Tibial artery (tissue), 4 donors: ENCODE data around the gene ELOB.

ENCODE experiments used
- DNase-seq, 2 donors: peaks; one replicate each; pipeline ENCODE4 v3.0.0-alpha.2; 2019
- H3K27ac ChIP-seq, 2 donors: fragments of 200-600 bp; sonication (generic) in 1 of 2; 1 replicate in 1 of 2; 2 replicates in 1 of 2; pipeline ENCODE4 v1.5.1; 2018 to 2019; ENCODE audit warnings: mild to moderate bottlenecking in 1 of 2
- H3K27me3 ChIP-seq, 2 donors: fragments of 200-600 bp; sonication (generic) in 1 of 2; one replicate each; pipeline versions ENCODE4 v1.5.1 to v1.6.0; 2016 to 2019
- H3K36me3 ChIP-seq, 3 donors: fragments of 200-600 bp; sonication (generic) in 2 of 3; one replicate each; pipeline ENCODE4 v1.5.1; 2016 to 2019; ENCODE audit warnings: mild to moderate bottlenecking in 2 of 3
- H3K4me1 ChIP-seq, 4 donors: fragments of 200-600 bp; sonication (generic) in 2 of 4; 1 replicate in 3 of 4; 2 replicates in 1 of 4; pipeline ENCODE4 v1.5.1; 2016 to 2019
- H3K4me3 ChIP-seq, 2 donors: fragments of 200-600 bp; sonication (generic) in 1 of 2; 1 replicate in 1 of 2; 2 replicates in 1 of 2; pipeline ENCODE4 v1.5.1; 2018 to 2019; ENCODE audit warnings: mild to moderate bottlenecking in 2 of 2
- H3K9me3 ChIP-seq, 3 donors: fragments of 200-600 bp; sonication (generic) in 1 of 3; one replicate each; pipeline ENCODE4 v1.5.1; 2016 to 2019
- CTCF ChIP-seq, 2 experiments: fragments of 200-600 bp in 1 of 2; fragments of 450-650 bp in 1 of 2; IDR thresholded peaks; one replicate each; pipeline ENCODE4 v1.5.1; 2017 to 2019; ENCODE audit warnings: antibody characterized with exemption in 2 of 2, mild to moderate bottlenecking in 1 of 2, moderate library complexity in 1 of 2
- intact Hi-C: fragments of 100-400 bp; cut with DNase I; formaldehyde crosslinking; loops from one replicate; pipeline ENCODE4 v1.15.0; 2023; ENCODE audit warnings: low total_unique reads

ELOB gene

DNA sequence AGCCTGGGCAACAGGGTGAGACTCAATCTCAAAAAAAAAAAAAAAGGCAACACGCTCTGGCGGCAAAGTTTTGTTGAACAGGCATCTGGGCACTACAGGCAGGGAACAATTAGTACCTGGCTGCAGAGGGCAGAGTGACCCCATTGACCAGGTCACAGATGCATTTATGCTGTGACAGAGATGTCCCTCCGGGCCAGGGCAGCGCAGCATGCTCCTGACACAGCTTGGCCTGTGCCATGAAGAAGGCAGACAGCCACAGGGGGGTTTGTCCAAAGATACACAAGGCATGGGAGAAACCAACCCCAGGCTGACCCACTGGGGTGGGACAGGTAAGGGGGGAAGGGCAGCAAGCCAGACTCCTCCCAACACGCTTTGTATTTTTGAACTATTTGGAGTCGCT lies 32.4 kb downstream of the ELOB start:
- Histone ChIP-seq H3K4me1 (no peaks in the 10 kb centered on the region), H3K4me3 (no peak overlapping the region), H3K27me3 (peaks cover 0 to 25% of the 10 kb centered on the region in 2 donors), H3K36me3 (no peaks in the 10 kb centered on the region), H3K27ac (no peak overlapping the region), H3K9me3 (no peaks in the 10 kb centered on the region)
- no peak for DNase-seq
- intact Hi-C loops, result no loop called here
- TF ChIP-seq CTCF (IDR thresholded peaks at IDR 0.05), result no peak

- DNase-seq, result no peak
- intact Hi-C loops, result no loop called here
- Histone ChIP-seq H3K4me1 (no peaks in the 10 kb centered on the region), H3K36me3 (no peaks in the 10 kb centered on the region), H3K9me3 (no peaks in the 10 kb centered on the region), H3K4me3 (no peak overlapping the region), H3K27ac (no peak overlapping the region), H3K27me3 (peaks cover 0 to 40% of the 10 kb centered on the region in 2 donors)
- no peak for TF ChIP-seq CTCF (IDR thresholded peaks at IDR 0.05)
Observed at GRCh38 chr16:2743007-2743810, 33.9 kb downstream of the ELOB start.

DNA sequence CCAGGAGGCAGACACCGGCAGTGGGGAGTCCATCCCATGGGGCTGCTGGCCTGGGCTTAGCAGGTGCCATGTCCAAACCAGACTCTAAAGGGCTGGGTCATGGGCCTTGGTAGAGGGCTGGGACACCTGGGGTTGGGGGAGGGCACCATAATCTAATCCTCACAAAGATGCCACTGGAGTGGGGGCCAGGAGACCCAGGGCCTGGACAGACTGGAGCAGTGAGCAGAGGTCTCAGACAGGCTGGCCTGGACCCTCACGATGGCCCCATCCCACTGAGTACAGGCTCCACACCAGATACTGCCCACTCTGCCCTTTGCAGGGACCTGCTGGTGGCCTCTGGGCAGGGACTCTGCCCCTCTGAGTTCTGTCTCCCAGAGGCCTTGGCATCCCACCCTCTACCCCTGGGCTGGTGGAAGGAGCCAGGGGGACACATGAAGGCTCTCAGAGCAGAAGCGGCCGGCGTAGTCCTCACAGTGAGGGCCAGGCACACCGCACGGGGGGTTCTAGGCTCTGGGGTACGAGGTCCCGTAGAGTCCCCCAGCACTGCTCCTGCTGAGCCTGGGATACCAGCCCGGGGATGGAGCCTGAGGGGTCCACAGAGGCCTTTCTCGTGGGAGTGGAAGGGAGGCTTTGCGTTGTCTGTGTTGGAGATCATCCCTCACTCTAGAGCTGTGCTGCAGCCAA lies 34.6 kb downstream of the ELOB start:
- H3K4me3 ChIP-seq, result no peak overlapping the region
- H3K36me3 ChIP-seq, result no peaks in the 10 kb centered on the region
- intact Hi-C loops, result no loop called here
- no peak for TF ChIP-seq CTCF (IDR thresholded peaks at IDR 0.05)
- peaks cover 0 to 47% of the 10 kb centered on the region in 2 donors for H3K27me3 ChIP-seq
- H3K27ac ChIP-seq, result no peak overlapping the region
- no peaks in the 10 kb centered on the region for H3K9me3 ChIP-seq
- DNase-seq, result no peak
- no peaks in the 10 kb centered on the region for H3K4me1 ChIP-seq

DNA sequence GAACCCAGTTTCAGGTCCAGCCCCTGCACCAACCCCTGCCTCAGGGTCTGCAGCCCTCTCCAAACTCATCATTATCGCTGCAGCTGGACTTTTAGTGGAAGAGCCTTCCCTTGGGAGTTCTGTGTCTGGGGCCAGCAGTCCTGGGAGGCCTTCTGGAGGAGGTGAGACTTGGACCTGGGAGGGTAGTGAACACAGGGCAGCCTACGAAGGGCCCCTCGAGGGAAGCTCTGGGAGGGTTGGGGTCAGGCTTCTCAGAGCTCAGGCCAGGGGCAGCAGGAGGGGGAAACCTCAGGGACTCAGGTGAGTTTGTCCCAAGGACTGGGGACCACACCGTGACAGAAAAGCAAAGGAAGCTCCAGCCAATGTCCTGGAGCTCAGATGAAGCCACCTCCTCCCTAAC lies 35.9 kb downstream of the ELOB start:
- Histone ChIP-seq H3K27me3 (peaks cover 0 to 60% of the 10 kb centered on the region in 2 donors), H3K36me3 (no peaks in the 10 kb centered on the region), H3K4me3 (no peak overlapping the region), H3K9me3 (no peaks in the 10 kb centered on the region), H3K4me1 (no peaks in the 10 kb centered on the region), H3K27ac (no peak overlapping the region)
- no peak for DNase-seq
- TF ChIP-seq CTCF (IDR thresholded peaks at IDR 0.05), result no peak
- intact Hi-C loops, result no loop called here

DNA sequence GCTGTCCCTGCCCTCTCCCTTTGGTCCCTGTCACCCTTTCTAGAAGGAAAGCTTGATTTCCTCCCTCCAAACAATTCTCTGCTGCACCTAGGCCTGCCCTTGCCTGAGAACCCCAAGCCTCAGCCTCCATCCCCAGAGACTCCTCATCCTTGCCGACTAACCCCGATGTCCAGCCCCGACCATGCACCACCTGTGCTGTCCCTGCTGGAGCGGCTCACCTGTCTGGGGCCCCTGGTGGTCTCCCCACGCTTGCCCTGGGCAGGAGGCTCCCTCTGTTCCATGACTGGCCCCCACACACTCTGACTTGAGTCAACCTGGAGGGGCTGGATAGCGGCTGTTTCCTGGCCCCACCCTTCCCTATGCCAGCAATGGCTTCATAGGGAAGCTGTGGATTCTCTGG lies 36.6 kb downstream of the ELOB start:
- H3K27me3 ChIP-seq, result peaks cover 0 to 60% of the 10 kb centered on the region in 2 donors
- H3K4me1 ChIP-seq, result no peaks in the 10 kb centered on the region
- no peak for DNase-seq
- no peaks in the 10 kb centered on the region for H3K9me3 ChIP-seq
- H3K36me3 ChIP-seq, result no peaks in the 10 kb centered on the region
- no peak for TF ChIP-seq CTCF (IDR thresholded peaks at IDR 0.05)
- no peak overlapping the region for H3K4me3 ChIP-seq
- no peak overlapping the region for H3K27ac ChIP-seq
- intact Hi-C loops, result no loop called here
